Loucy (cell line): ENCODE data around the gene FOSB.

Source experiments
- EZH2phosphoT487 ChIP-seq: fragments of 200-600 bp; IDR thresholded peaks from 2 replicates; pipeline ENCODE4 v1.6.1; 2018; ENCODE audit warnings: antibody characterized with exemption, mild to moderate bottlenecking, moderate library complexity, borderline replicate concordance
- TF ChIP-seq, protein P1 (sequence below): fragments of 200-600 bp; sonication (generic); conservative IDR thresholded peaks from 2 replicates; pipeline ENCODE4 v1.5.1; 2014; ENCODE audit warnings: mild to moderate bottlenecking, antibody characterized with exemption, low read length

DNA sequence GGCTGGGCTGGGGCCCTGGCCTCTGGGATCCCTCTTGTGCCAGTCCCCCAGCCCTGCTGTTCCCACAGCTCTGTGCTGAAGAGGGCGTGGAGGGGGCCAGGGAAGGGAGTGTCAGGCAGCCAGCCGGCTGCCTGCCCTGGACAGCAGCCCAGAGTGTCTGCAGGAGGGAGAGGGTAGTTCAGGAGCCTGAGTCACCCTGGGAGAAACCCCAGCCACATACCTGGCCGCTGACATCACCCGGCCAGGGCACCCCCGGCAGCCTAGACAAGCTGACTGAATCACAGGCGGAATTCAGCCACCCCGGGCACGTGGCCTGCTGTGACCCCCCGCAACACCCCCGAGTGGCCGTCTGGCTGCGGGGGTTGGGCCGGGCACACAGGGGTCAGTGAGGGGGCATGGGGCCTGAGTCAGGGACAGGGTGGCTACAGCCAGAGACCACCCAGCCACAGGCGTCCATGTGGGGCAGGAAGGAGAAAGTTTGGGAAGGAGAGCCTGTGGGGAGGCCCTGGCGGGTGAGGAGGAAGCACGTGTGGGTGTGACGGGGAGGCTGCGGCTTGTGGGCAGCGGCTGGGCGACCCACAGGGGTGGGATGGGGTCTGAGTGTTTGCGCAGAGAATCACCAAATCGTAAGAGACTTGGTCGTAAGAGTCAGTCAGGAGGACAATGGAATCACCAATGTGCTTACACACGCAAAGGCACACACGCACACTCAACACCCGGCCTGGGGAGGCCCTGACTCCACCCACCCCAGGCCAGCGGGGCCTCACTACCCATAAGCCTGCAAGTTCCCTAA is 11.9 kb upstream of the FOSB start:
- TF ChIP-seq, protein P1, sequence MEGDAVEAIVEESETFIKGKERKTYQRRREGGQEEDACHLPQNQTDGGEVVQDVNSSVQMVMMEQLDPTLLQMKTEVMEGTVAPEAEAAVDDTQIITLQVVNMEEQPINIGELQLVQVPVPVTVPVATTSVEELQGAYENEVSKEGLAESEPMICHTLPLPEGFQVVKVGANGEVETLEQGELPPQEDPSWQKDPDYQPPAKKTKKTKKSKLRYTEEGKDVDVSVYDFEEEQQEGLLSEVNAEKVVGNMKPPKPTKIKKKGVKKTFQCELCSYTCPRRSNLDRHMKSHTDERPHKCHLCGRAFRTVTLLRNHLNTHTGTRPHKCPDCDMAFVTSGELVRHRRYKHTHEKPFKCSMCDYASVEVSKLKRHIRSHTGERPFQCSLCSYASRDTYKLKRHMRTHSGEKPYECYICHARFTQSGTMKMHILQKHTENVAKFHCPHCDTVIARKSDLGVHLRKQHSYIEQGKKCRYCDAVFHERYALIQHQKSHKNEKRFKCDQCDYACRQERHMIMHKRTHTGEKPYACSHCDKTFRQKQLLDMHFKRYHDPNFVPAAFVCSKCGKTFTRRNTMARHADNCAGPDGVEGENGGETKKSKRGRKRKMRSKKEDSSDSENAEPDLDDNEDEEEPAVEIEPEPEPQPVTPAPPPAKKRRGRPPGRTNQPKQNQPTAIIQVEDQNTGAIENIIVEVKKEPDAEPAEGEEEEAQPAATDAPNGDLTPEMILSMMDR = no peak
- no peak for TF ChIP-seq EZH2phosphoT487
